Skeletal muscle tissue (tissue), 4 donors: Measurements from ENCODE around the gene UNCX. TPM values are rescaled to one million over a fixed set of nuclear protein-coding genes. Genes with fewer than 3 reads are reported as not detected.
"Not testable (repeated sequence)": the region's sequence is repeated elsewhere in the genome, so short reads cannot be mapped to it uniquely, and the experiment has no call there.

Experiments
- H3K27ac ChIP-seq: one replicate; pipeline ENCODE4 v1.7.0; 2013; ENCODE audit warnings: mild to moderate bottlenecking, low read depth, low read length, inconsistent platforms
- H3K27me3 ChIP-seq, 3 donors: one replicate each; pipeline ENCODE4 v1.7.0; 2013; ENCODE audit warnings: low read length in 3 of 3; ENCODE audit not compliant: control insufficient read depth in 3 of 3, insufficient read depth in 3 of 3
- H3K36me3 ChIP-seq, 3 donors: one replicate each; pipeline ENCODE4 v1.7.0; 2013; ENCODE audit warnings: low read length in 3 of 3; ENCODE audit not compliant: control insufficient read depth in 3 of 3, insufficient read depth in 3 of 3
- H3K4me1 ChIP-seq, 3 donors: one replicate each; pipeline ENCODE4 v1.7.0; 2013; ENCODE audit warnings: low read length in 3 of 3, mild to moderate bottlenecking in 3 of 3; ENCODE audit not compliant: control insufficient read depth in 3 of 3, insufficient read depth in 3 of 3
- H3K4me3 ChIP-seq, 3 donors: one replicate each; pipeline ENCODE4 v1.7.0; 2013; ENCODE audit warnings: low read length in 3 of 3
- H3K9ac ChIP-seq, 3 donors: one replicate each; pipeline ENCODE4 v1.7.0; 2013; ENCODE audit warnings: low read length in 3 of 3, mild to moderate bottlenecking in 3 of 3, moderate library complexity in 2 of 3, low read depth in 1 of 3
- H3K9me3 ChIP-seq, 3 donors: one replicate each; pipeline ENCODE4 v1.7.0; 2013; ENCODE audit warnings: low read length in 3 of 3; ENCODE audit not compliant: control insufficient read depth in 3 of 3
- total RNA-seq: library from RNA; depleted of rRNA; stranded (reverse); fragments of >200 nt; gene quantifications from one replicate; pipeline ENCODE4 v1.2.3, GENCODE V29; 2014
- donor health status: Osteomylitis.

The UNCX gene
- total RNA-seq, 1 donor from 2014 or later, result not detected

GRCh38 chr7:1268076-1268815, 35.6 kb downstream of the UNCX start:
- no peaks in the 10 kb centered on the region for H3K4me1 ChIP-seq
- no peak overlapping the region for H3K4me3 ChIP-seq
- H3K27me3 ChIP-seq, result peaks cover 55 to 69% (median 65%) of the 10 kb centered on the region in 3 donors
- no peak overlapping the region for H3K9ac ChIP-seq
- H3K27ac ChIP-seq, result no peak overlapping the region
- no peaks in the 10 kb centered on the region for H3K36me3 ChIP-seq
- peaks cover 0 to 3% (median 2%) of the 10 kb centered on the region in 3 donors for H3K9me3 ChIP-seq

DNA sequence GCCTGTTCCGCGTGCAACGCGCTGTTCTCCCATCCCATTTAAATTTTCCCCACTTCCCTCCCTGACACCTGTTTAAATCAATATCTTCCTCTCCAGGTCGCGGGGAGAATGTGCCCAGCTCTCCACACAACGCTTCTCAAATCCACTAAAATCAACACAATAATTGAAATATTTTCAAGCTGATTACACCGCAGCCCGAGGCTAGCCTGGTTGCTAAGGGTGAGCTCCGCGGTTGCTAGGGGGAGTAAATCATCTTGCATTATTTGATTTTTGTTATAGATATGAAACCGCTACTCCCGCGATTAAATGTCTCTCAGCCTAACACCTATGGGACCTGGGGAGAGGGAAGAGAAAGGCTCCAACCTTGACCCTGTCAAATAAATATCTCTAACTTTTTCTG, 36.2 kb downstream of the UNCX start:
- Histone ChIP-seq H3K4me1 (no peaks in the 10 kb centered on the region), H3K9me3 (peaks cover 0 to 3% (median 2%) of the 10 kb centered on the region in 3 donors), H3K36me3 (no peaks in the 10 kb centered on the region), H3K9ac (no peak overlapping the region), H3K4me3 (no peak overlapping the region), H3K27ac (no peak overlapping the region), H3K27me3 (peaks cover 55 to 64% (median 59%) of the 10 kb centered on the region in 3 donors)

- H3K27me3 ChIP-seq, result peaks cover 55 to 59% (median 57%) of the 10 kb centered on the region in 3 donors
- no peaks in the 10 kb centered on the region for H3K36me3 ChIP-seq
- no peak overlapping the region for H3K27ac ChIP-seq
- peaks cover 0 to 3% (median 2%) of the 10 kb centered on the region in 3 donors for H3K9me3 ChIP-seq
- H3K9ac ChIP-seq, result no peak overlapping the region
- H3K4me1 ChIP-seq, result no peaks in the 10 kb centered on the region
- H3K4me3 ChIP-seq, result no peak overlapping the region
Observed at GRCh38 chr7:1269336-1269890, 36.7 kb downstream of the UNCX start.

DNA sequence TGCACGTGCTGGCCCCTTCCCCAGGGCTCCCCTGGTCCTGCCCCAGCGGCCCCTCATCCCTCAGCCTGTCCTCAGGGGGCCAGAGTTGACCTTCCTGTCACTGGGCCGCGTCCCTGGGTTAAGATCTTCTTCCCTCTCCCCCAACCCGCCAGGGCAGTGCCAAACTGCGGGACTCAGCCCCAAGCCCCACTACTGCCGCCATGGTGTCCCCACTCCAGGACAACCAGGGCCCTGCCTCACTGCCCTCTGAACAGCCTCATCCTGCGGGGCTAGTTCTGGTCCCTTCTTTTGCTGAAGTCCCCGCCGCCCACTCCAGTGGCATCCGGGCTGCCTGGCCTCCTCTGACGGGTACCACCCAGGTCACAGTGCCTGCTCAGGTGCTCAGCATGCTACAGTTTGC, 37.5 kb downstream of the UNCX start:
- Histone ChIP-seq H3K27ac (no peak overlapping the region), H3K36me3 (no peaks in the 10 kb centered on the region), H3K9ac (no peak overlapping the region), H3K9me3 (peaks cover 0 to 3% (median 2%) of the 10 kb centered on the region in 3 donors), H3K4me3 (no peak overlapping the region), H3K4me1 (no peaks in the 10 kb centered on the region), H3K27me3 (peaks cover 49 to 58% (median 55%) of the 10 kb centered on the region in 3 donors)

- Histone ChIP-seq H3K36me3 (no peaks in the 10 kb centered on the region), H3K27ac (no peak overlapping the region), H3K4me1 (no peaks in the 10 kb centered on the region), H3K9ac (no peak overlapping the region), H3K9me3 (peaks cover 0 to 3% (median 2%) of the 10 kb centered on the region in 3 donors), H3K27me3 (peaks cover 41 to 59% (median 58%) of the 10 kb centered on the region in 3 donors), H3K4me3 (no peak overlapping the region)
Observed at GRCh38 chr7:1271046-1271445, 38.4 kb downstream of the UNCX start.

DNA sequence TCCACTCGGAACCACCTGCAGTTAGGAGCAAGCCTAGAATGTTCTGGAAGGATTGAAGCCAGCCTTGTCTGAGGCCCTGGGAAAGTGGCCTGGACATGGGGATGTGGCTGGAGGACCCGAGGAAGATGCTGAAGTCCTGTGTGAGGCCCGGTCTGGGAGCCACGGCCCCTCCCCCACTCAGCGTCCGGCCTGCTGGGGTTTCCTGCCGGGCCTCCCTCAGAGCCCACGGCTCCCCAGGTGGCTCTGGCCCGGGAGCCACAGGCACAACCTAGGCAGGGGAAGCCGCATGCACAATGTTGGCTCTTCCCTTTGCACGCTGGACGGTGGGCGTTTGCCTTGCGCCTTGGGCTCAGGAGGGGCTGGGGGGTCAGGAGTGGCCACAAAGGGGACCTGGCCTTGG, 39.0 kb downstream of the UNCX start:
- H3K9me3 ChIP-seq, result peaks cover 0 to 3% (median 2%) of the 10 kb centered on the region in 3 donors
- peaks cover 37 to 60% (median 59%) of the 10 kb centered on the region in 3 donors for H3K27me3 ChIP-seq
- no peak overlapping the region for H3K4me3 ChIP-seq
- H3K27ac ChIP-seq, result no peak overlapping the region
- H3K4me1 ChIP-seq, result no peaks in the 10 kb centered on the region
- H3K36me3 ChIP-seq, result no peaks in the 10 kb centered on the region
- H3K9ac ChIP-seq, result no peak overlapping the region

- H3K4me1 ChIP-seq, H3K36me3 ChIP-seq, H3K9me3 ChIP-seq, H3K27ac ChIP-seq, H3K9ac ChIP-seq: not testable (repeated sequence)
- Histone ChIP-seq H3K27me3 (peaks cover 34 to 57% (median 56%) of the 10 kb centered on the region in 3 donors), H3K4me3 (peak overlapping the region in 1 of 3 donors; percentile 29)
Observed at GRCh38 chr7:1272136-1272535, 39.5 kb downstream of the UNCX start.

DNA sequence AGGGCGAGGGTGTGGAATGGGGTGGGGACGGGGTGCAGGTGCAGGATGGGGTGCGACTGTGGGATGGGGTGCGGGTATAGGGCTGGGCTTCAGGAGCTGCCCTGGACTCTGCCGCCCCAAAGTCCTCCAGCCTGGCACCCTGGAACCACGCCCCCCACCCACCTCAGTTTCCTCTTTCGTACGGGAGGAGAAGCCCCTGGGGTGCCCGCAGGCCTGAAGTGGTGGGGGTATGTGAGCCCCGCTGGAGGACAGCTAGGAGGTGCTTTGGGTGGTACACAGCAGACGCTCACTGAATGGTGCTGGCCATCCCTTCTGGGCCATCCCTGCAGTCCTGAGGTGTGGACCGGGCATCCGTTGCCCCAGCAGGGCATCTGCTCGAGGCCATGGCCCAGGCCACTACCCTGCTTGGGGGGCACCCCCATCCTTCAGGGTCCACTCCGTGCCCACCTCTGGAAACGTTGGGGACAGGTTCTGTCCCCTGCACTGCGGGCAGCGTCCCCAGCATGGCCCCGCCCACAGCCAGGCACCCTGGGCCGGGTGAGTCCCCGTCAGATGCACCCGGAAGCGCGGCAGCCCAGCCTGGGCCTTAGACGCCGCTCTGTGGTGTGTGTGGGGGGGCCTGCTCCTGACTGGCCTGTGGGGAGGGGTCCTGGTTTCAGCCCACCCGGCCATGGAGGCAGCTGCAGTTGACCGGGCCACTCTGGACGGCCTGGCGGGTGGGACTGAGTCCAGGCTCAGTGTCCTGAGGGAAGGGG, 41.6 kb downstream of the UNCX start:
- peaks cover 26 to 50% (median 45%) of the 10 kb centered on the region in 3 donors for H3K27me3 ChIP-seq
- peaks cover 0 to 6% (median 3%) of the 10 kb centered on the region in 3 donors for H3K9me3 ChIP-seq
- H3K36me3 ChIP-seq, result no peaks in the 10 kb centered on the region
- H3K27ac ChIP-seq, result no peak overlapping the region
- H3K4me3 ChIP-seq, result no peak overlapping the region
- no peaks in the 10 kb centered on the region for H3K4me1 ChIP-seq
- H3K9ac ChIP-seq, result no peak overlapping the region

DNA sequence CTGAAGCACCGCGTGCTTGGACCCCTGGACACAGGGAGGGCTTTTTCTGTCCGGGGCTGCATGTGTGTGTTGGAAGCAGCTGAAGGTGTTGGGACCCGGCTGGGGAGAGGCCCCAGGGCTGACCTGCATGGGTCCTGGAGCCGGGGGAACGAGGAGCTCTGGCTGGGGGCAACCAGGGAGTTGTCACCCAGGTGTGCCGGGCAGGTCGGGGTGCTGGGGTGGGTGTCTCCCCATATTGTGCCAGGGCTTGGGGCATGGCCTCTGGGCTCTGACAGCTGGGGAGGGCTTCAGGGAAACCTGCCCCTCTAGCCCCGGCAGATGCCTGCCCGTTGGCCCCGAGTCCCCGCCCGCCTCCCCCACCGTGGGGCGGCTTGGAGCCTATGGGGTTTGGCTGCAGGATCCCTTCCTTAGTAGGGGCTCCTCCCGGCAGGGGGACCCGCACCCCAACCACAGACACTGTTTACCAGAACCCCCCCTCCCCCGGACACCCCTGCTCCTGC, 42.3 kb downstream of the UNCX start:
- Histone ChIP-seq H3K9me3 (peaks cover 0 to 6% (median 3%) of the 10 kb centered on the region in 3 donors), H3K4me3 (no peak overlapping the region), H3K27ac (no peak overlapping the region), H3K4me1 (no peaks in the 10 kb centered on the region), H3K9ac (no peak overlapping the region), H3K27me3 (peaks cover 22 to 45% (median 41%) of the 10 kb centered on the region in 3 donors), H3K36me3 (no peaks in the 10 kb centered on the region)
